Kidney epithelial cell (primary cell): ENCODE results near the gene ZSCAN31. TPM values are rescaled to one million over a fixed set of nuclear protein-coding genes. Genes with fewer than 3 reads are reported as not detected.

Experiments
- DNase-seq: peaks from one replicate; pipeline ENCODE4 v3.0.0-alpha.2; 2010; ENCODE audit warnings: low read depth
- H3K27me3 ChIP-seq: 2 replicates; pipeline ENCODE4 v1.6.0; 2011; ENCODE audit warnings: low read length; ENCODE audit not compliant: control insufficient read depth, insufficient read depth
- H3K36me3 ChIP-seq: 2 replicates; pipeline ENCODE4 v1.5.1; 2011; ENCODE audit warnings: low read length; ENCODE audit not compliant: control insufficient read depth, insufficient read depth
- H3K4me3 ChIP-seq: 2 replicates; pipeline ENCODE4 v1.5.1; 2011; ENCODE audit warnings: low read depth, mild to moderate bottlenecking, control low read depth, low read length
- CTCF ChIP-seq: IDR thresholded peaks from 2 replicates; pipeline ENCODE4 v1.5.1; 2011; ENCODE audit warnings: mild to moderate bottlenecking, moderate library complexity, low read length, control low read depth, inconsistent platforms; ENCODE audit not compliant: insufficient read depth, poor library complexity, severe bottlenecking
- total RNA-seq: library from RNA; depleted of rRNA; stranded (reverse); fragments of >200 nt; gene quantifications from 2 replicates; pipeline ENCODE4 v1.2.3, GENCODE V29; 2015

The ZSCAN31 gene
- total RNA-seq, 1 donor from 2014 or later: 4.0 TPM

DNA sequence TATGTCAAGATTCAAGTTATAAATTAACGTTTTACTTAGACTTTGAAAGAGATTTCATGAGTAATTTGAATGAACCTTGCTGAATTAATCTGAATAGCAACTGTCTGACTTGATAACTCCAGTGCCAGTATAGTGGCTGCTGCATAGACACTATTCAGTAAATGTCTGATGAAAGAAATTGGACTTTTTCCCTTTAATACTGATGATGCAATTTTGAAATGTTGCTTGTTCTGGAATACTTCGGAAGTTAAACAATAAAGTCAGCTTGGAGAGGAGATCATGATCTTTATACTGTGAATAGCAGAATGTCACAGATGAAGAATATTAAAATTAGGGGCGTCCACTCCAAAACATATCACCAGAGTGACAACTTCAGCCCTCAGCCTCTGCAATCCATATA is 58.2 kb downstream of the ZSCAN31 start:
- TF ChIP-seq CTCF: no peak
- DNase-seq: no peak
- H3K4me3 ChIP-seq: no peak overlapping the region
- no peaks in the 10 kb centered on the region for H3K27me3 ChIP-seq
- H3K36me3 ChIP-seq: no peaks in the 10 kb centered on the region

DNA sequence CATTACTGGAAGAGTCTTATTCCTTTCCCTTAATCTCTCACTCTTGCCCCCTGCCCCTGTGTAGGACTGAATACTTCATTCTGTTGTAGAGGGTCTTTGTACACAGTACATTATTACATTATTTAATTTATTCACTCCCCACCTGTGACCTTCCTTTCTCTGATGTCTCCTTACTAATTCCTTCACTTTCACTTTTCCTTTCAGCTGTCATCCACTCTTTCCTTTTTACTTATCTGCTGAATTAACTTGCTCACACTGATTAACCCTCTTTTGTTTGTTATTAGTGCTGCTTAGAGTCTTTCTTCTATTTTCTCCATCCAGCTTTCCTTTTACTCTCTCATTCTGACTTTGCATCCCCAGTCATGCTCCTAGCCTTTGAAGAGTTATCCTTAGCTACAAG is 61.1 kb downstream of the ZSCAN31 start:
- H3K36me3 ChIP-seq: no peaks in the 10 kb centered on the region
- no peak for DNase-seq
- H3K27me3 ChIP-seq: no peaks in the 10 kb centered on the region
- no peak for TF ChIP-seq CTCF
- H3K4me3 ChIP-seq: no peak overlapping the region

Other genes with a start within 250 kb of the ZSCAN31 start
- 6.4 and 10.5 TPM in 2 replicates for gene ZSCAN16, start 211.5 kb downstream of the ZSCAN31 start, total RNA-seq
- gene ZKSCAN8, start 194.3 kb downstream of the ZSCAN31 start, total RNA-seq: 16.4 and 17.9 TPM in 2 replicates
- gene ZSCAN9, start 110.9 kb downstream of the ZSCAN31 start, total RNA-seq: 19.2 and 23.7 TPM in 2 replicates
- 3.8 and 4.4 TPM in 2 replicates for gene ZKSCAN4, start 83.9 kb downstream of the ZSCAN31 start, total RNA-seq
- gene NKAPL, start 76.9 kb downstream of the ZSCAN31 start, total RNA-seq: 1.0 and 1.1 TPM in 2 replicates
- 15.8 and 18.6 TPM in 2 replicates for gene ZSCAN26, start 69.0 kb downstream of the ZSCAN31 start, total RNA-seq
- gene PGBD1, start 54.6 kb downstream of the ZSCAN31 start, total RNA-seq: 4.8 and 6.6 TPM in 2 replicates
- gene ZKSCAN3, start 13.8 kb upstream of the ZSCAN31 start, total RNA-seq: 3.6 and 5.5 TPM in 2 replicates
- 6.5 and 6.7 TPM in 2 replicates for gene ZSCAN12, start 63.6 kb upstream of the ZSCAN31 start, total RNA-seq
- gene ZSCAN23, start 107.3 kb upstream of the ZSCAN31 start, total RNA-seq: 1.6 and 3.1 TPM in 2 replicates
- gene GPX6, start 179.6 kb upstream of the ZSCAN31 start, total RNA-seq: not detected in 2 replicates
- gene GPX5, start 189.7 kb upstream of the ZSCAN31 start, total RNA-seq: not detected in 2 replicates